ENCODE data around the gene NPHP4.

The NPHP4 gene

GRCh38 chr1:5818755-5819154 lies 173.5 kb downstream of the NPHP4 start:
- no peak for FAIRE-seq

- FAIRE-seq: no peak
These were observed 176.5 kb downstream of the NPHP4 start for GRCh38 chr1:5815716-5816115.

GRCh38 chr1:5815211-5815610 lies 177.0 kb downstream of the NPHP4 start:
- no peak for FAIRE-seq

- no peak for FAIRE-seq
These were observed 178.1 kb downstream of the NPHP4 start for GRCh38 chr1:5814046-5814619.

GRCh38 chr1:5813480-5813879 lies 178.7 kb downstream of the NPHP4 start:
- no peak for FAIRE-seq

Measured in G401.6 (cell line).